Lung microvascular endothelial cell (primary cell): ENCODE data around the gene ARSB. TPM values are rescaled to one million over a fixed set of nuclear protein-coding genes. Genes with fewer than 3 reads are reported as not detected.
"Not testable (repeated sequence)": the region's sequence is repeated elsewhere in the genome, so short reads cannot be mapped to it uniquely, and the experiment has no call there.

ENCODE experiments used
- DNase-seq, 2 donors: peaks; one replicate each; pipeline versions ENCODE4 v3.0.0 to v3.0.0-alpha.2; 2010; ENCODE audit warnings: low read depth in 2 of 2
- total RNA-seq: library from RNA; depleted of rRNA; stranded (reverse); fragments of >200 nt; gene quantifications from 2 replicates; pipeline ENCODE4 v1.2.1, GENCODE V29; 2014

The ARSB gene
- total RNA-seq, 1 donor from 2014 or later: 11.7 TPM

GRCh38 chr5:78779771-78780616 is 205.1 kb downstream of the ARSB start:
- peak in 1 of 2 donors; percentile 48 for DNase-seq

- DNase-seq: no peak
Measured at GRCh38 chr5:78779262-78779661, 205.8 kb downstream of the ARSB start.

- DNase-seq: no peak
Measured at GRCh38 chr5:78778538-78778937, 206.6 kb downstream of the ARSB start.

- DNase-seq: no peak
Measured at GRCh38 chr5:78777901-78778300, 207.2 kb downstream of the ARSB start.

GRCh38 chr5:78776637-78777036 is 208.5 kb downstream of the ARSB start:
- no peak for DNase-seq

- DNase-seq: no peak
Measured at GRCh38 chr5:78773655-78774054, 211.5 kb downstream of the ARSB start.

GRCh38 chr5:78771260-78772205 is 213.6 kb downstream of the ARSB start:
- DNase-seq: peak; percentile 67 to 90

- no peak for DNase-seq
Measured at GRCh38 chr5:78768781-78769380, 216.2 kb downstream of the ARSB start.

- no peak for DNase-seq
Measured at GRCh38 chr5:78766412-78766762, 218.7 kb downstream of the ARSB start.

- DNase-seq: no peak
Measured at GRCh38 chr5:78765756-78766411, 219.2 kb downstream of the ARSB start.

- no peak for DNase-seq
Measured at GRCh38 chr5:78765116-78765515, 220.0 kb downstream of the ARSB start.

- DNase-seq: no peak
Measured at GRCh38 chr5:78763659-78764189, 221.4 kb downstream of the ARSB start.

GRCh38 chr5:78762743-78763142 is 222.4 kb downstream of the ARSB start:
- not testable (repeated sequence) for DNase-seq

- no peak for DNase-seq
Measured at GRCh38 chr5:78761840-78762239, 223.3 kb downstream of the ARSB start.

- DNase-seq: no peak
Measured at GRCh38 chr5:78760770-78761169, 224.3 kb downstream of the ARSB start.

- no peak for DNase-seq
Measured at GRCh38 chr5:78760366-78760765, 224.7 kb downstream of the ARSB start.

- peak in 1 of 2 donors; percentile 30 for DNase-seq
Measured at GRCh38 chr5:78758169-78758839, 226.8 kb downstream of the ARSB start.

GRCh38 chr5:78757269-78758053 is 227.6 kb downstream of the ARSB start:
- DNase-seq: no peak

GRCh38 chr5:78756858-78757257 is 228.3 kb downstream of the ARSB start:
- no peak for DNase-seq
